T-cell (primary cell): ENCODE data around the gene TRAM1L1. TPM values are rescaled to one million over a fixed set of nuclear protein-coding genes. Genes with fewer than 3 reads are reported as not detected.

Experiments used
- ATAC-seq, 4 experiments: fragments of 200-7000 bp in 3 of 4; fragments of 150-1000 bp in 1 of 4; cut with Tn5 transposase; replicated peaks in 1 of 4; 1 replicate in 3 of 4; 2 replicates in 1 of 4; pipeline ENCODE4 v1.10.0; 2021; ENCODE audit warnings: moderate library complexity in 3 of 4, mild to moderate bottlenecking in 2 of 4, moderate number of reproducible peaks in 1 of 4
- CTCF ChIA-PET, 2 donors: fragments of 300-600 bp; sonication (Branson Sonifier 250); formaldehyde crosslinking; loops; one replicate each; lab custom pipeline; 2022; ENCODE audit warnings: antibody characterized with exemption in 2 of 2; lab: Charles Lee
- POLR2A ChIA-PET, 2 donors: fragments of 300-600 bp; sonication (Branson Sonifier 250); formaldehyde crosslinking; loops; one replicate each; lab custom pipeline; 2022; ENCODE audit warnings: antibody characterized with exemption in 2 of 2; lab: Charles Lee
- DNase-seq, 35 experiments: peaks; one replicate each; pipeline versions ENCODE4 v3.0.0 to v3.0.0-alpha.2; 2013 to 2023
- H3K27ac ChIP-seq: one replicate; pipeline ENCODE4 v1.5.1; 2013; ENCODE audit warnings: low read length
- H3K27me3 ChIP-seq, 2 experiments: replicated peaks in 1 of 2; 1 replicate in 1 of 2; 2 replicates in 1 of 2; pipeline versions ENCODE4 v1.6.1 to v1.7.0; 2013; ENCODE audit warnings: low read length in 1 of 2, mixed read lengths in 1 of 2; ENCODE audit not compliant: control insufficient read depth in 2 of 2, insufficient read depth in 2 of 2; ENCODE audit errors: extremely low read depth in 1 of 2
- H3K36me3 ChIP-seq, 2 donors: 1 replicate in 1 of 2; 2 replicates in 1 of 2; pipeline versions ENCODE4 v1.6.1 to v1.7.0; 2013; ENCODE audit warnings: low read length in 1 of 2; ENCODE audit not compliant: control insufficient read depth in 2 of 2, insufficient read depth in 1 of 2; ENCODE audit errors: extremely low read depth in 1 of 2
- H3K4me1 ChIP-seq, 2 experiments: 1 replicate in 1 of 2; 2 replicates in 1 of 2; pipeline versions ENCODE4 v1.6.1 to v1.7.0; 2013; ENCODE audit warnings: low read length in 2 of 2, mixed read lengths in 1 of 2; ENCODE audit not compliant: insufficient read depth in 2 of 2, control insufficient read depth in 1 of 2; ENCODE audit errors: extremely low read depth in 1 of 2
- H3K4me3 ChIP-seq, 2 donors: 1 replicate in 1 of 2; 2 replicates in 1 of 2; pipeline versions ENCODE4 v1.5.1 to v1.7.0; 2013; ENCODE audit warnings: mild to moderate bottlenecking in 2 of 2, low read length in 1 of 2, moderate library complexity in 1 of 2; ENCODE audit not compliant: control insufficient read depth in 1 of 2; ENCODE audit errors: extremely low read depth in 1 of 2
- H3K9me3 ChIP-seq: 2 replicates; pipeline ENCODE4 v1.7.0; 2013
- H3K27ac Mint-ChIP-seq, 2 donors: one replicate each; pipeline ENCODE4 v1.8.0; 2020 to 2021; ENCODE audit warnings: mild to moderate bottlenecking in 2 of 2, mixed read lengths in 2 of 2
- H3K27me3 Mint-ChIP-seq, 2 donors: one replicate each; pipeline ENCODE4 v1.8.0; 2021 to 2022; ENCODE audit warnings: mixed read lengths in 2 of 2
- H3K36me3 Mint-ChIP-seq: one replicate; pipeline ENCODE4 v1.8.0; 2021; ENCODE audit warnings: mixed read lengths
- H3K4me1 Mint-ChIP-seq, 3 donors: one replicate each; pipeline ENCODE4 v1.8.0; 2020 to 2022; ENCODE audit warnings: mixed read lengths in 3 of 3, mild to moderate bottlenecking in 1 of 3
- H3K4me3 Mint-ChIP-seq, 3 donors: one replicate each; pipeline ENCODE4 v1.8.0; 2020 to 2022; ENCODE audit warnings: mild to moderate bottlenecking in 3 of 3, mixed read lengths in 3 of 3, moderate library complexity in 3 of 3
- H3K9me3 Mint-ChIP-seq, 3 donors: one replicate each; pipeline ENCODE4 v1.8.0; 2020 to 2022; ENCODE audit warnings: mixed read lengths in 3 of 3
- WGBS: methylation state at CpG from one replicate; pipeline ENCODE4 v1.1.5; 2013; ENCODE audit warnings: missing lambda C conversion rate; ENCODE audit not compliant: insufficient coverage; 5-methylcytosine and 5-hydroxymethylcytosine counted together
- total RNA-seq, 35 experiments: library from RNA in 6 of 35; stranded (reverse) in 6 of 35; fragments of 120-200 nt in 1 of 35; gene quantifications; one replicate each; pipeline versions ENCODE4 v1.2.1 to v1.2.4 and lab custom pipeline; 2013 to 2026

The TRAM1L1 gene
- total RNA-seq, 5 donors from 2014 or later (not counting 1 experiment from before 2014, with no cell fraction given), result not detected

GRCh38 chr4:117068120-117068519 is 17.3 kb downstream of the TRAM1L1 start:
- Histone ChIP-seq H3K4me1 (no peaks in the 10 kb centered on the region), H3K4me3 (no peak overlapping the region), H3K9me3 (no peaks in the 10 kb centered on the region), H3K36me3 (no peaks in the 10 kb centered on the region), H3K27ac (no peak overlapping the region), H3K27me3 (no peaks in the 10 kb centered on the region)
- DNase-seq, result no peak
- no peak overlapping the region for H3K27ac Mint-ChIP-seq
- POLR2A ChIA-PET, result no interaction called here
- H3K27me3 Mint-ChIP-seq, result no peaks in the 10 kb centered on the region
- H3K36me3 Mint-ChIP-seq, result no peaks in the 10 kb centered on the region
- CTCF ChIA-PET, result no interaction called here
- WGBS, result no CpG with 5 or more reads among the region's 3 CpGs
- H3K4me3 Mint-ChIP-seq, result no peak overlapping the region
- peaks cover 0 to 16% (median 0%) of the 10 kb centered on the region in 3 donors for H3K9me3 Mint-ChIP-seq
- H3K4me1 Mint-ChIP-seq, result no peaks in the 10 kb centered on the region
- ATAC-seq, result no peak

- Histone ChIP-seq H3K9me3 (no peaks in the 10 kb centered on the region), H3K27ac (no peak overlapping the region), H3K27me3 (no peaks in the 10 kb centered on the region), H3K4me3 (no peak overlapping the region), H3K4me1 (no peaks in the 10 kb centered on the region), H3K36me3 (no peaks in the 10 kb centered on the region)
- Mint-ChIP-seq H3K4me3 (no peak overlapping the region), H3K36me3 (no peaks in the 10 kb centered on the region), H3K4me1 (no peaks in the 10 kb centered on the region), H3K27me3 (no peaks in the 10 kb centered on the region), H3K9me3 (peaks cover 0 to 22% (median 2%) of the 10 kb centered on the region in 3 donors), H3K27ac (no peak overlapping the region)
- 57% methylated on average over 2 of the region's 2 CpGs for WGBS
- no peak for DNase-seq
- ChIA-PET CTCF (no interaction called here), POLR2A (no interaction called here)
- ATAC-seq, result no peak
Observed at GRCh38 chr4:117063961-117064696, 21.2 kb downstream of the TRAM1L1 start.

DNA sequence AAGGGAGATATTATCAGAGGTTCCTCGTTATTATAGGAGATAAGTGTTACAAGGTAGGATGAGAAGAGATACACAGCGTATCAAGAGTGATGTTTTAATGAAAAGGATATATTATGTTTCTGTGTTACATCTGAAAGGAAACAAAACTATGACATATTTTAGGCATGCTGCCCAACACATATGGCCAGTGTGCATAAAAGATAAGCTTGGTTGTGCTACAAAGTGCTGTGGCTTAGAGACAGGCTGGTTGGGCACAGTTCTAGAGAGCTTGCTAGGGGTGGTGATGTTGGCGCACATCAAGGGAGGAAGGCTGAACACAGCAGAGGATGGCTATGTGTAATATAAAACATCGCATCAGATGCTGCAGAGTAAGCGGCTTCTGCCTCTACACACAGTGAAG is 42.4 kb downstream of the TRAM1L1 start:
- POLR2A ChIA-PET, result no interaction called here
- ATAC-seq (no peak), DNase-seq (no peak)
- WGBS, result no CpG with 5 or more reads among the region's 5 CpGs
- CTCF ChIA-PET, result no interaction called here
- no peaks in the 10 kb centered on the region for H3K27me3 Mint-ChIP-seq
- H3K4me1 Mint-ChIP-seq, result no peaks in the 10 kb centered on the region
- H3K9me3 ChIP-seq, result no peaks in the 10 kb centered on the region
- H3K4me1 ChIP-seq, result no peaks in the 10 kb centered on the region
- no peaks in the 10 kb centered on the region for H3K36me3 ChIP-seq
- peaks cover 3 to 9% (median 8%) of the 10 kb centered on the region in 3 donors for H3K9me3 Mint-ChIP-seq
- no peaks in the 10 kb centered on the region for H3K27me3 ChIP-seq
- H3K27ac ChIP-seq, result no peak overlapping the region
- no peaks in the 10 kb centered on the region for H3K36me3 Mint-ChIP-seq
- no peak overlapping the region for H3K27ac Mint-ChIP-seq
- H3K4me3 Mint-ChIP-seq, result no peak overlapping the region
- no peak overlapping the region for H3K4me3 ChIP-seq
